Keratinocyte (primary cell): ENCODE measurements around the gene FRAT2.

ENCODE experiments used
- EZH2 ChIP-seq: IDR thresholded peaks from one replicate; pipeline ENCODE4 v1.6.1; 2012; ENCODE audit warnings: inconsistent platforms, mild to moderate bottlenecking, low read length, moderate library complexity
- TF ChIP-seq, protein P1 (sequence below), 3 experiments: IDR thresholded peaks in 1 of 3; conservative IDR thresholded peaks in 1 of 3; optimal IDR thresholded peaks in 1 of 3; 2 replicates in 2 of 3; 3 replicates in 1 of 3; pipeline versions ENCODE3 to v1.5.1; 2011; ENCODE audit warnings: low read length in 3 of 3, mild to moderate bottlenecking in 3 of 3, moderate library complexity in 2 of 3, control low read depth in 1 of 3, inconsistent platforms in 1 of 3; ENCODE audit not compliant: insufficient read depth in 2 of 3; ENCODE audit errors: extremely low read depth in 1 of 3

DNA sequence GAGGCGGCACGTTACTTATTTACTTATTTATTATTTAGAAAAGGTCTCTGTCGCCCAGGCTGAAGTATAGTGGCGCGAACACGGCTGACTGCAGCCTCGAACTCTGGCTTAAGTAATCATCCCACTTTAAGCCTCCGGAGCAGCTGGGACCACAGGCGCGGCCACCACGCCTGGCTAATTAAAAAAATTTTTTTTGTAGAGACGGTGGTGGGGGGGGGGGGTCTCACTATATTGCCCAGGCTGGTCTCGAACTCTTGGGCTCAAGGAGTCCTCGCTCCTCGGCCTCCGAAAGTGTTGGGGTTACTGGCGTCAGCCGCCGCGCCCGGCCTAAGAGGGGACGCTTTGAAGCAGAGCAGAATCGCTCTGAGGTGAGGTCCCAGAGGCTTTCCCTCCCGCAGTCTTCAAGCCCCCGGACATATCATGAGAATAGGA lies 675 bp upstream of the FRAT2 start:
- TF ChIP-seq, protein P1, sequence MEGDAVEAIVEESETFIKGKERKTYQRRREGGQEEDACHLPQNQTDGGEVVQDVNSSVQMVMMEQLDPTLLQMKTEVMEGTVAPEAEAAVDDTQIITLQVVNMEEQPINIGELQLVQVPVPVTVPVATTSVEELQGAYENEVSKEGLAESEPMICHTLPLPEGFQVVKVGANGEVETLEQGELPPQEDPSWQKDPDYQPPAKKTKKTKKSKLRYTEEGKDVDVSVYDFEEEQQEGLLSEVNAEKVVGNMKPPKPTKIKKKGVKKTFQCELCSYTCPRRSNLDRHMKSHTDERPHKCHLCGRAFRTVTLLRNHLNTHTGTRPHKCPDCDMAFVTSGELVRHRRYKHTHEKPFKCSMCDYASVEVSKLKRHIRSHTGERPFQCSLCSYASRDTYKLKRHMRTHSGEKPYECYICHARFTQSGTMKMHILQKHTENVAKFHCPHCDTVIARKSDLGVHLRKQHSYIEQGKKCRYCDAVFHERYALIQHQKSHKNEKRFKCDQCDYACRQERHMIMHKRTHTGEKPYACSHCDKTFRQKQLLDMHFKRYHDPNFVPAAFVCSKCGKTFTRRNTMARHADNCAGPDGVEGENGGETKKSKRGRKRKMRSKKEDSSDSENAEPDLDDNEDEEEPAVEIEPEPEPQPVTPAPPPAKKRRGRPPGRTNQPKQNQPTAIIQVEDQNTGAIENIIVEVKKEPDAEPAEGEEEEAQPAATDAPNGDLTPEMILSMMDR (optimal IDR thresholded peaks at IDR 0.05 in 1 of 3, IDR thresholded peaks at IDR 0.05 in 1 of 3, conservative IDR thresholded peaks at IDR 0.05 in 1 of 3; ENCODE audit: extremely low read depth in 1 of 3, insufficient read depth in 2 of 3, low read length in 3 of 3), result no peak
- TF ChIP-seq EZH2, result no peak
